ENCODE data around the gene MS4A14. TPM values are rescaled to one million over a fixed set of nuclear protein-coding genes. Genes with fewer than 3 reads are reported as not detected.

MS4A14 gene
- total and polyA plus RNA-seq, 2 experiments from 2014 or later, result not detected

DNA sequence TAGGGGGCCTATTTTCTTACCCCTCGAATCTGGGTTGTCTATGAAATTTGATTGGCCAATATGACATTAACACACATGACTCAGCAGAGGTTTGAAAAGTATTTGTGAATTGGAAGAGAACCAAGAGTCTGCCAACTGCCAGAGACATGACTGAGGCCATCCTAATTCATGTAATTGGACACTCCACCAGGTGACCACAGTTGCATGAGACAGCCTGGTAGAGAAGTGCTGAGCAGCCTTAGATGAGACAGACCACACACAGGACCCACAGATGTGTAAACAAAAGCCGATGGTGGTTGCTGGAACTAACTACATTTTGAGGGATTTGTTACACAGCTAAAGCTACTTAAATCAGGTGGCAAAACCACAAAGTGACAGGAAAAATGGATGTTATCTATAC lies 32.3 kb downstream of the MS4A14 start:
- WGBS (ENCODE audit: low lambda C conversion rate, missing lambda C conversion rate), result 54% methylated on average over 2 of the region's 2 CpGs
- no peaks in the 10 kb centered on the region for H4K20me1 ChIP-seq (ENCODE audit: insufficient read depth, poor library complexity, severe bottlenecking)
- no peaks in the 10 kb centered on the region for H3K4me1 ChIP-seq (ENCODE audit: insufficient read depth)
- no peak overlapping the region for H3K4me3 ChIP-seq
- no peaks in the 10 kb centered on the region for H3K9me3 ChIP-seq (ENCODE audit: low read depth)
- no peak overlapping the region for H3K4me2 ChIP-seq
- H3K36me3 ChIP-seq (replicated peaks; ENCODE audit: insufficient read depth, low read depth), result no peaks in the 10 kb centered on the region
- H2AFZ ChIP-seq, result no peak overlapping the region
- TF ChIP-seq EZH2 (IDR thresholded peaks at IDR 0.05; ENCODE audit: borderline replicate concordance), result no peak
- TF ChIP-seq CTCF (IDR thresholded peaks at IDR 0.05; ENCODE audit: poor library complexity), result no peak
- no peak for TF ChIP-seq EZH2phosphoT487 (IDR thresholded peaks at IDR 0.05; ENCODE audit: low read depth, severe bottlenecking, unreplicated experiment)
- H3K9me2 ChIP-seq (replicated peaks; ENCODE audit: insufficient read depth), result no peaks in the 10 kb centered on the region
- DNase-seq (ENCODE audit: low spot score), result no peak
- no peak overlapping the region for H3K27ac ChIP-seq
- no peaks in the 10 kb centered on the region for H3K27me3 ChIP-seq
- no peaks in the 10 kb centered on the region for H3K79me2 ChIP-seq

DNA sequence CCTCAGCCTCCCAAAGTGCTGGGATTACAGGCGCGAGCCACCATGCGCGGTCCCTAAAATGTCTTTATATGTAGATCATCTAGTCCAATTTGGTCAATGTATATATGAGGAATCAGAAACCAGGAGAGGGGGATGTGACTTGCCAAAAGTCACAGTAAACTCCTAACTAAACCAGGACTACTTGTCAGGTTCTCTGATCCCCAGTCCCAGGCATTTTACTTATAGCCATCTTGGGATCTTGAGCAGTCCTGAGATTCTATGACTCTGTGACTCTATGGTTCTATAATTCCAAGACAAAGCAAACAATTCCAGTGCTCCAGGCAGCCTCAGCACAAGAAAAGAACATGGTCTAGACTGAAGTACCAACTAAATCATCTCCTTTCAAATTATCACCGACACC lies 33.0 kb downstream of the MS4A14 start, which contains the start of gene MS4A5:
Gene MS4A5 (plus strand): TSS at position 301 of the 400 bp plus-strand sequence. CDS start 103 bp downstream, outside the sequence.
- no peaks in the 10 kb centered on the region for H3K9me2 ChIP-seq (replicated peaks; ENCODE audit: insufficient read depth)

GRCh38 chr11:60431251-60431650 lies 35.0 kb downstream of the MS4A14 start:
- 75% methylated on average over 2 of the region's 2 CpGs for WGBS (ENCODE audit: low lambda C conversion rate, missing lambda C conversion rate)
- H3K27me3 ChIP-seq, result no peaks in the 10 kb centered on the region
- TF ChIP-seq CTCF (IDR thresholded peaks at IDR 0.05; ENCODE audit: poor library complexity), result no peak

More for the DNA sequence above, 33.0 kb downstream of the MS4A14 start, which contains the start of gene MS4A5:
- Histone ChIP-seq H3K4me1 (ENCODE audit: insufficient read depth) (no peaks in the 10 kb centered on the region), H3K79me2 (no peaks in the 10 kb centered on the region), H3K4me2 (no peak within 1 kb of the TSS), H3K27ac (no peak within 1 kb of the TSS), H3K4me3 (no peak within 1 kb of the TSS), H3K9me3 (ENCODE audit: low read depth) (no peaks in the 10 kb centered on the region), H4K20me1 (ENCODE audit: insufficient read depth, poor library complexity, severe bottlenecking) (no peaks in the 10 kb centered on the region), H3K36me3 (replicated peaks; ENCODE audit: insufficient read depth, low read depth) (no peaks in the 10 kb centered on the region), H3K27me3 (no peaks in the 10 kb centered on the region), H2AFZ (no peak within 1 kb of the TSS)
- TF ChIP-seq CTCF (IDR thresholded peaks at IDR 0.05; ENCODE audit: poor library complexity) (no peak), EZH2 (IDR thresholded peaks at IDR 0.05; ENCODE audit: borderline replicate concordance) (no peak), EZH2phosphoT487 (IDR thresholded peaks at IDR 0.05; ENCODE audit: low read depth, severe bottlenecking, unreplicated experiment) (no peak)
- DNase-seq (ENCODE audit: low spot score), result no peak
- WGBS (ENCODE audit: low lambda C conversion rate, missing lambda C conversion rate), result 99% methylated on average over 5 of the region's 5 CpGs

GRCh38 chr11:60433401-60433800 lies 37.1 kb downstream of the MS4A14 start:
- no peak overlapping the region for H2AFZ ChIP-seq

More at GRCh38 chr11:60431251-60431650, 35.0 kb downstream of the MS4A14 start:
- DNase-seq (ENCODE audit: low spot score), result no peak
- H3K9me3 ChIP-seq (ENCODE audit: low read depth), result no peaks in the 10 kb centered on the region
- H3K9me2 ChIP-seq (replicated peaks; ENCODE audit: insufficient read depth), result no peaks in the 10 kb centered on the region
- H3K79me2 ChIP-seq, result no peaks in the 10 kb centered on the region
- no peaks in the 10 kb centered on the region for H3K4me1 ChIP-seq (ENCODE audit: insufficient read depth)
- no peaks in the 10 kb centered on the region for H3K36me3 ChIP-seq (replicated peaks; ENCODE audit: insufficient read depth, low read depth)
- H2AFZ ChIP-seq, result no peak overlapping the region
- no peak overlapping the region for H3K4me3 ChIP-seq
- H4K20me1 ChIP-seq (ENCODE audit: insufficient read depth, poor library complexity, severe bottlenecking), result no peaks in the 10 kb centered on the region
- H3K27ac ChIP-seq, result no peak overlapping the region
- H3K4me2 ChIP-seq, result no peak overlapping the region

More at GRCh38 chr11:60433401-60433800, 37.1 kb downstream of the MS4A14 start:
- Histone ChIP-seq H4K20me1 (ENCODE audit: insufficient read depth, poor library complexity, severe bottlenecking) (no peaks in the 10 kb centered on the region), H3K4me2 (no peak overlapping the region), H3K4me1 (ENCODE audit: insufficient read depth) (no peaks in the 10 kb centered on the region), H3K36me3 (replicated peaks; ENCODE audit: insufficient read depth, low read depth) (no peaks in the 10 kb centered on the region), H3K79me2 (no peaks in the 10 kb centered on the region), H3K27me3 (no peaks in the 10 kb centered on the region), H3K27ac (no peak overlapping the region), H3K9me2 (replicated peaks; ENCODE audit: insufficient read depth) (no peaks in the 10 kb centered on the region), H3K4me3 (no peak overlapping the region), H3K9me3 (ENCODE audit: low read depth) (no peaks in the 10 kb centered on the region)
- no peak for TF ChIP-seq EZH2 (IDR thresholded peaks at IDR 0.05; ENCODE audit: borderline replicate concordance)
- no peak for TF ChIP-seq EZH2phosphoT487 (IDR thresholded peaks at IDR 0.05; ENCODE audit: low read depth, severe bottlenecking, unreplicated experiment)
- no peak for TF ChIP-seq CTCF (IDR thresholded peaks at IDR 0.05; ENCODE audit: poor library complexity)
- no peak for DNase-seq (ENCODE audit: low spot score)
- 73% methylated on average over 4 of the region's 4 CpGs for WGBS (ENCODE audit: low lambda C conversion rate, missing lambda C conversion rate)

Data from hepatocyte (in vitro differentiated cells).